Liver (tissue), 9 donors: ENCODE data around the gene MAP3K3. TPM values are rescaled to one million over a fixed set of nuclear protein-coding genes. Genes with fewer than 3 reads are reported as not detected.

Experiments
- DNase-seq: peaks from one replicate; pipeline ENCODE4 v3.0.0-alpha.2; 2017; ENCODE audit warnings: low spot score
- H3K27ac ChIP-seq, 2 donors: one replicate each; pipeline ENCODE4 v1.7.0; 2013; ENCODE audit warnings: inconsistent platforms in 2 of 2, low read length in 2 of 2, control low read depth in 1 of 2, low read depth in 1 of 2, mild to moderate bottlenecking in 1 of 2
- H3K27me3 ChIP-seq, 4 donors: one replicate each; pipeline versions ENCODE4 v1.6.1 to v1.7.0; 2013; ENCODE audit warnings: low read length in 3 of 4, inconsistent platforms in 1 of 4, mild to moderate bottlenecking in 1 of 4, moderate library complexity in 1 of 4; ENCODE audit not compliant: control insufficient read depth in 4 of 4, insufficient read depth in 4 of 4
- H3K36me3 ChIP-seq, 4 donors: one replicate each; pipeline versions ENCODE4 v1.6.1 to v1.7.0; 2013; ENCODE audit warnings: low read length in 3 of 4, mild to moderate bottlenecking in 3 of 4, low read depth in 1 of 4, moderate library complexity in 1 of 4; ENCODE audit not compliant: control insufficient read depth in 4 of 4, insufficient read depth in 3 of 4
- H3K4me1 ChIP-seq, 4 donors: one replicate each; pipeline versions ENCODE4 v1.6.1 to v1.7.0; 2013; ENCODE audit warnings: low read length in 3 of 4, mild to moderate bottlenecking in 3 of 4, moderate library complexity in 1 of 4; ENCODE audit not compliant: control insufficient read depth in 4 of 4, insufficient read depth in 4 of 4
- H3K4me3 ChIP-seq, 3 donors: one replicate each; pipeline versions ENCODE4 v1.6.1 to v1.7.0; 2013; ENCODE audit warnings: low read length in 3 of 3, control low read depth in 1 of 3, low read depth in 1 of 3, mild to moderate bottlenecking in 1 of 3
- H3K9ac ChIP-seq, 2 donors: one replicate each; pipeline ENCODE4 v1.7.0; 2013; ENCODE audit warnings: low read length in 2 of 2, mild to moderate bottlenecking in 2 of 2, moderate library complexity in 2 of 2, control low read depth in 1 of 2, low read depth in 1 of 2
- H3K9me3 ChIP-seq, 4 donors: one replicate each; pipeline versions ENCODE4 v1.6.1 to v1.7.0; 2013; ENCODE audit warnings: low read length in 3 of 4; ENCODE audit not compliant: control insufficient read depth in 4 of 4
- ATF3 ChIP-seq: IDR thresholded peaks from 2 replicates; pipeline ENCODE4 v1.6.1; 2016; ENCODE audit warnings: antibody characterized with exemption
- CTCF ChIP-seq: fragments of 150-350 bp; IDR thresholded peaks from 2 replicates; pipeline ENCODE4 v1.5.1; 2017; ENCODE audit warnings: improper control_type of control experiment, low read depth, low read length; ENCODE audit not compliant: missing input control
- EGR1 ChIP-seq, 2 donors: IDR thresholded peaks; 2 replicates each; pipeline ENCODE4 v1.6.1; 2016 to 2018; ENCODE audit warnings: antibody characterized with exemption in 2 of 2, low read depth in 2 of 2
- FOXA1 ChIP-seq: IDR thresholded peaks from 2 replicates; pipeline ENCODE4 v1.6.1; 2016; ENCODE audit warnings: antibody characterized with exemption
- FOXA2 ChIP-seq: IDR thresholded peaks from 2 replicates; pipeline ENCODE4 v1.6.1; 2016; ENCODE audit warnings: antibody characterized with exemption
- HNF4A ChIP-seq, 2 donors: conservative IDR thresholded peaks; 2 replicates each; pipeline ENCODE4 v1.6.1; 2016; ENCODE audit warnings: antibody characterized with exemption in 2 of 2, mild to moderate bottlenecking in 2 of 2
- HNF4G ChIP-seq: IDR thresholded peaks from 2 replicates; pipeline ENCODE4 v1.6.1; 2016; ENCODE audit warnings: antibody characterized with exemption
- JUND ChIP-seq, 2 donors: IDR thresholded peaks; 2 replicates each; pipeline ENCODE4 v1.6.1; 2016; ENCODE audit warnings: antibody characterized with exemption in 2 of 2
- MAX ChIP-seq: IDR thresholded peaks from 2 replicates; pipeline ENCODE4 v1.6.1; 2016; ENCODE audit warnings: antibody characterized with exemption
- NR2F2 ChIP-seq: IDR thresholded peaks from 2 replicates; pipeline ENCODE4 v1.6.1; 2016; ENCODE audit warnings: antibody characterized with exemption
- REST ChIP-seq: IDR thresholded peaks from 2 replicates; pipeline ENCODE4 v1.6.1; 2016; ENCODE audit warnings: antibody characterized with exemption, mild to moderate bottlenecking
- RXRA ChIP-seq, 2 donors: IDR thresholded peaks; 2 replicates each; pipeline ENCODE4 v1.6.1; 2017 to 2018; ENCODE audit warnings: antibody characterized with exemption in 2 of 2, mild to moderate bottlenecking in 1 of 2
- SP1 ChIP-seq: IDR thresholded peaks from 2 replicates; pipeline ENCODE4 v1.6.1; 2018; ENCODE audit warnings: antibody characterized with exemption, mild to moderate bottlenecking
- TAF1 ChIP-seq: conservative IDR thresholded peaks from 2 replicates; pipeline ENCODE4 v1.6.1; 2016; ENCODE audit warnings: antibody characterized with exemption, mild to moderate bottlenecking
- YY1 ChIP-seq: IDR thresholded peaks from 2 replicates; pipeline ENCODE4 v1.6.1; 2016; ENCODE audit warnings: antibody characterized with exemption, mild to moderate bottlenecking
- ZBTB33 ChIP-seq: IDR thresholded peaks from 2 replicates; pipeline ENCODE4 v1.6.1; 2016; ENCODE audit warnings: antibody characterized with exemption
- WGBS: extraction: QIAGEN DNeasy Blood & Tissue Kit; methylation state at CpG from one replicate; pipeline ENCODE4 v1.1.7; 2013; 5-methylcytosine and 5-hydroxymethylcytosine counted together
- polyA plus RNA-seq, 2 donors: library from polyadenylated mRNA; stranded (reverse) in 1 of 2; unstranded in 1 of 2; fragments of 200-250 nt in 1 of 2; fragments of >200 nt in 1 of 2; fragmentation: Nextera tagmentation in 1 of 2; extraction: Ambion mirVana in 1 of 2; gene quantifications; one replicate each; pipeline versions ENCODE4 v1.2.1 to v1.2.3, GENCODE V29; 2013 to 2015
- total RNA-seq, 2 donors: library from RNA; depleted of rRNA; stranded (reverse); fragments of >200 nt; gene quantifications; one replicate each; pipeline ENCODE4 v1.2.3, GENCODE V29; 2014
- donor health status: healthy.
- donor health status: healthy.
- donor health status: healthy.
- donor health status: healthy.
- donor health status: healthy.

The MAP3K3 gene
- total and polyA plus RNA-seq, 4 donors: 3.9 to 28.7 (median 11.0) TPM

GRCh38 chr17:63595132-63595531, 27.1 kb upstream of the MAP3K3 start (continued):
- TF ChIP-seq CTCF (no peak), JUND (IDR thresholded peaks at IDR 0.05) (no peak)

- Histone ChIP-seq H3K36me3 (peaks cover 0 to 7% (median under 1%) of the 10 kb centered on the region in 4 donors), H3K4me3 (no peak overlapping the region), H3K27ac (no peak overlapping the region), H3K9me3 (no peaks in the 10 kb centered on the region), H3K4me1 (peaks cover 0 to 14% (median 12%) of the 10 kb centered on the region in 4 donors), H3K9ac (no peak overlapping the region), H3K27me3 (no peaks in the 10 kb centered on the region)
- TF ChIP-seq JUND (IDR thresholded peaks at IDR 0.05) (no peak), HNF4G (no peak)
- DNase-seq: no peak
- 72% methylated on average over 6 of the region's 6 CpGs for WGBS
These were observed 25.2 kb upstream of the MAP3K3 start for GRCh38 chr17:63596856-63597586.

- 81% methylated on average over 2 of the region's 2 CpGs for WGBS
- H3K27me3 ChIP-seq: no peaks in the 10 kb centered on the region
- H3K9me3 ChIP-seq: no peaks in the 10 kb centered on the region
- H3K36me3 ChIP-seq: peaks cover 0 to 2% (median 0%) of the 10 kb centered on the region in 4 donors
- H3K9ac ChIP-seq: no peak overlapping the region
- H3K4me3 ChIP-seq: no peak overlapping the region
- TF ChIP-seq HNF4A (conservative IDR thresholded peaks at IDR 0.05) (no peak), TAF1 (no peak)
- no peak overlapping the region for H3K27ac ChIP-seq
- no peak for DNase-seq
- peaks cover 0 to 18% (median 14%) of the 10 kb centered on the region in 4 donors for H3K4me1 ChIP-seq
These were observed 23.9 kb upstream of the MAP3K3 start for GRCh38 chr17:63598281-63598680.

- H3K9me3 ChIP-seq: no peaks in the 10 kb centered on the region
- H3K27ac ChIP-seq: peak within 1 kb of the TSS; percentile 85 to 87
- 1% methylated on average over 61 of the region's 61 CpGs for WGBS
- H3K36me3 ChIP-seq: peaks cover 1 to 17% (median 14%) of the 10 kb centered on the region in 4 donors
- H3K27me3 ChIP-seq: no peaks in the 10 kb centered on the region
- H3K9ac ChIP-seq: peak within 1 kb of the TSS; percentile 91 to 97
- H3K4me1 ChIP-seq: peaks cover 0 to 18% (median 14%) of the 10 kb centered on the region in 4 donors
- H3K4me3 ChIP-seq: peak within 1 kb of the TSS; percentile 85 to 98 (median 95)
- DNase-seq: peak; percentile 86
- TF ChIP-seq JUND (IDR thresholded peaks at IDR 0.05) (peak in 1 of 2 donors; percentile 56), NR2F2 (peak; percentile 74), REST (peak; percentile 74), YY1 (peak; percentile 87), FOXA2 (no peak), ATF3 (peak; percentile 39), ZBTB33 (peak; percentile 34), EGR1 (IDR thresholded peaks at IDR 0.05; ENCODE audit: low read depth in 2 of 2) (peak; percentile 17 to 27), RXRA (IDR thresholded peaks at IDR 0.05) (peak; percentile 77 to 96), SP1 (peak; percentile 65), FOXA1 (no peak), HNF4A (conservative IDR thresholded peaks at IDR 0.05) (peak; percentile 57 to 76), HNF4G (peak; percentile 45), MAX (peak; percentile 58)
These were observed 21.4 kb upstream of the MAP3K3 start, which contains the start of gene TACO1 for GRCh38 chr17:63600569-63601438. Gene TACO1, plus strand, starts transcription at chr17:63600895. Its CDS starts 189 bp downstream, at chr17:63601084.
